GM23338 (cell line): ENCODE results near the gene FBXO34.

Experiments used
- CTCF ChIP-seq, 2 experiments: fragments of 200-600 bp in 1 of 2; sonication (generic) in 1 of 2; conservative IDR thresholded peaks; 2 replicates each; pipeline versions ENCODE4 v1.5.1 to v1.6.1; 2016 to 2017; ENCODE audit warnings: antibody characterized with exemption in 2 of 2, low read depth in 2 of 2, mild to moderate bottlenecking in 2 of 2, moderate library complexity in 1 of 2
- EZH2 ChIP-seq: fragments of 200-600 bp; sonication (generic); IDR thresholded peaks from one replicate; pipeline ENCODE4 v1.8.0; 2017; ENCODE audit warnings: antibody characterized with exemption, mild to moderate bottlenecking, low read depth; ENCODE audit not compliant: unreplicated experiment

- TF ChIP-seq EZH2: no peak
- TF ChIP-seq CTCF (conservative IDR thresholded peaks at IDR 0.05; ENCODE audit: low read depth in 2 of 2): no peak
Observed at GRCh38 chr14:55271572-55272298, 514 bp downstream of the FBXO34 start.
